Umbilical cord (tissue), 2 donors: ENCODE results near the gene CXorf65. TPM values are rescaled to one million over a fixed set of nuclear protein-coding genes. Genes with fewer than 3 reads are reported as not detected.

Experiments used
- DNase-seq: peaks from one replicate; pipeline ENCODE4 v3.0.0-alpha.2; 2015; ENCODE audit warnings: low spot score
- total RNA-seq: library from RNA; depleted of rRNA; stranded (reverse); fragments of >200 nt; gene quantifications from one replicate; pipeline ENCODE4 v1.2.3, GENCODE V29; 2014; ENCODE audit warnings: low replicate concordance; ENCODE audit not compliant: insufficient read depth

The CXorf65 gene
- not detected for total RNA-seq

DNA sequence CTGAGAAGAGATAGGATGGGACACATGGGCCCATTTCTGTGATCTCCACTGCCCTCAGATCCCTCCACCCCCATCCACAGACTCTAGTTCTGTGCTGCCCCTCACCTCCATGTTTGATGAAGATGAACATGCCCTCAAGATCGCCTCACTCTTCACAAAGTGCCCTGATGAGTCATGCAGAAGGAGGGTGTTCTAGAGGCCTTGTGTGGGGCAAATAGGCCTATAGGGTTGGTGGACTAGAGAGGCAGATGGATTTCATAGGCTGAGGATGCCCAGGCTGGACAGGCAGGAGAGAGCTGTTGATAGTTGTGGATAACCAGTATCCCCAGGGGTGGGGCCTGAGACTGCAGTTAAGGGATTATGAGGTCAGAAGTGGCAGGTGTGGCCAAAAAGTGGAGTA lies at the start of gene CXorf65:
CXorf65 (minus strand) TSS at position 314 of the 400 bp plus-strand sequence; CDS start at position 130, 184 bp downstream.
- no peak for DNase-seq

DNA sequence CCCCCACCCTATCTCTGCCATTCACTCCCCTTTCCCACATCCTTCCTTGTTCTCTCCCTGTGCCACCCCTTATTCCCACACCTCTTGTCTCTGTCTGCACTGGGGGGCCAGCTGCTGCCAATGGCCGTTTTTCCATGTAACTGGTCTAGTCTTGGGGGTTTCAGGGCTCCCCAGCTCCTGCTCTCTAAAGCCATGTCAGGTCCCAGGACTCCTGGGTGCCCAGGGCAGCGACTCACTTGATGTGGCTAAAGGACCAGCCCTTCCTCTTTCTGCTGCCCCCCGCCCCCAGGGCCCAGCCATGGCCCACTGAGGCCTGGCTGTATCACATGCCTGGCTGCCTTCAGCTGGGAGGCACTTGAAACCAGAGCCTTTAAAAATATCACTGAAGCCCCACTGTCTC lies 48.1 kb upstream of the CXorf65 start:
- DNase-seq, result no peak

GRCh38 chrX:71154196-71154595 lies 47.7 kb upstream of the CXorf65 start:
- no peak for DNase-seq

DNA sequence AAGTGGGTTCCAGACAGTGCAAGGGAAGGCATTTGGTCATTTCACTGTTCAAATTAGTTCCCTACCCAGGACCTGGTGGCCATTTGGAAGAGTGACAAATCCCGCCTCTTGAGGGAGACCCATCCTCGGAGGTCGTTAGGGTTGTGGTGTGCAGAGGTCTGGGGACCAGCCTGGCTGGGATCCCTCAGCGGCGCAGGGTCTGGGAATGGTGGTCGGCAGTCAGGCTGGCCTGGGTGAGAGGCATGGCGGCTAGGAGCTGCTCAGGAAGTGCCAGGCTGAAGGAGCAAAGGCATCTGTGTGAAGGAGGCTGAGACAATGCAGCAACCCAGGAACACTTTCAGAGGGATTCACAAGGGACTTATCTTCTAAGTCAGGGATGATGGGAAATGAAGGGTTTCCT lies 44.8 kb upstream of the CXorf65 start:
- DNase-seq, result no peak

DNA sequence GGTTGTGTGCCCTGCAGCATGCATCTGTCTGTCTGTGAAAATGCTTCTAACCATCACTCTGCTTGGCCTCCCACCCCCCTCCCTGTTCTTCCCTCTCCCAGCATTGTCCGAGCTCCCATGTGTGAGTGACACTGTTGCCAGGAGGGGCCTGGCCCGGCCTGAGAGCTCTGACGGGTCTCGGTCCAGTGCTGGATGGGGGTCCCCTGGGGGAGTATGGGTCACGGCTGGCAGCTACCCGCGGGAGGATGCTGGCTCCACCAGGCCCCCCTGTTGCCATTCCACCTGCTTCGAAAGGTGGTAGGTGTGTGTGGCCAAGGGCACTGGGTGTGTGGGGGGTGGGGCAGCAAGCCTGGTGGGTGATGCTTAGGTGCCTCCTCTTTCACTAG lies 41.7 kb upstream of the CXorf65 start:
- no peak for DNase-seq

GRCh38 chrX:71147496-71148277 lies 41.1 kb upstream of the CXorf65 start:
- no peak for DNase-seq

- DNase-seq, result no peak
Measured at GRCh38 chrX:71144651-71145050, 38.1 kb upstream of the CXorf65 start, which contains the start of gene NLGN3. TSS of gene NLGN3 (plus strand) at chrX:71144841. CDS start at chrX:71147750, 2,909 bp downstream.

DNA sequence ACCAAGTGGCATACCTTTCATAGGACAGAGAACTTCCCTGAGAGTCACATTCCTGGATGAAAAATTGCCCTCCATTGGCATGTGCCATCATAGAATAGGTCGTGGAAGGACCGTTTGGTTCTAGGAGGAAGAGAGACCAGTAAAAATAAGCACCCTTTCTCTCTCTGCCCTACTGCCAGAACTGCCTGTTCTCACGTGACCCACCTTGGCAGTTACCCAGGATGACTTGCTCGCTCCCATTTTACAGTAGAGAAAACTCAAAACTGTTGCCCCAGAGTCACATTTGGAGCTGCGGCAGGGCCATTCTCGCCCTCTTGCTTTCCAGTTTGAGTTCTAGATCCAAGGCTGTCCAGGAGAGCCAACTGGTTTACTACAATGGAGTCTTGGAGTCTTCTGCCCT lies 37.0 kb upstream of the CXorf65 start:
- DNase-seq, result no peak

- DNase-seq, result no peak
Measured at GRCh38 chrX:71140440-71140839, 33.9 kb upstream of the CXorf65 start.

DNA sequence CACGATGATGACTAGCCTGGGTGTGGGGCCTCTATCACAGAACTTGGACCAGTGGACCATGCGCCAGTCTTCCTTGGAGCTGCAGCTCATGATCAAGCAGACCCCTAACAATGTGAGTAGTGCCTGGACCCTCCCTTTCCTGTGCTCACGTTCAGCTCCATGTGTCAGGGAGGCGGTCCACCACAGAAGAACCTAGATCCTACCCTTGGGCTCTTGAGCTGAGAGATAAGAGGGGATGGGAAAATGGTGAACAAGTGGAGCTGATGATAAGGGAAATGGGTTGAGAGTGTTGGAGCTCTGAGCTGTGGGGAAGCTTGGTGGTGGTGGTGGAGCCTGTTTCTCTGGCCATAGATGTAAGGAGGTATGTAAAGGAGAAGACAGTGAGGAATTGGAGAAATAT lies 25.0 kb upstream of the CXorf65 start:
- DNase-seq, result no peak

GRCh38 chrX:71128915-71129765 lies 22.6 kb upstream of the CXorf65 start:
- peak; percentile 50 for DNase-seq

- no peak for DNase-seq
Measured at GRCh38 chrX:71128166-71128833, 21.8 kb upstream of the CXorf65 start.

- no peak for DNase-seq
Measured at GRCh38 chrX:71118985-71119535, 12.5 kb upstream of the CXorf65 start.

- DNase-seq, result peak; percentile 92
Measured at GRCh38 chrX:71118032-71118984, 11.8 kb upstream of the CXorf65 start, which contains the start of gene MED12. TSS of gene MED12 (plus strand) at chrX:71118596. CDS start at chrX:71118755, 159 bp downstream.

DNA sequence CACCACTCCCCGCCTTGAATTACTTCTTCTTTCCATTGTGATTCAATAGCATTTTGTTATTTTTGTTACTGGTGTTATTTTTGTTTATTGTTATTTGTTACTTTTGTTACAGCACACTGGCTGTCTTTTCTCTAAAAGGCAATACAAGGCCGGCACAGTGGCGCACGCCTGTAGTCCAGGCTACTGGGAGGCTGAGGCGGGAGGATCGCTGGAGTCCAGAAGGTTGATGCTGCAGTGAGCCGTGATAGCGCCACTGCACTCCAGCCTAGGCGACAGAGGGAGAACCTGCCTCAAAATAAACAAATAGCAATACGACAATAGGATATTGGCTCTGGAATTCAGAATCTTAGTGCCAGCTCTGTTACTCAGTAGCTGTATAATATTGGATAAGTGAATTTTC lies 10.8 kb upstream of the CXorf65 start:
- DNase-seq, result no peak

DNA sequence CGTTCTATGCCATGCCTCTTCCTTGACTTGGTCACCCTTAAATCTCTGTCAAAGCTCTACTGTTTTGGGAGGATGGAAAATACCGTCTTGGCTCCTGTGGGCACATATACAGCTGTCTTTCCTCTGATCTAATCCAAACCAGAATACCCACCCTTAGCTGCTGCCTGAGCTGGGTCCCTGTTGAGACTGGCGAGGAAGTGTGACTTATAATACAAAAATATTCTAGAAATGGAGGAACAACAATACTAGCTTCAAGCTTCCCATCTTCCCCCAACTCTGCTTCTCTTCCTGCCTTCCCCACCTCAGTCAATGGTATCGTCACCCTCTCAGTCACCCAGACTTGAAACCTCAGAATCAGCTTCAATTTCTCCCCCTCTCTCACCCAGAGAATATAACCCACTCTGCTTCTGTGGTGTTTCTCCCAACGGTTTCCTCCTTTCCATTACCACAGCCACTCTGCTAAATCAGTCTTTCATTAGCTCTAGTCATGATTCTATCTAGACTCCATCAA lies 5.4 kb upstream of the CXorf65 start:
- DNase-seq, result no peak

GRCh38 chrX:71111141-71111843 lies 4.8 kb upstream of the CXorf65 start, which contains the start of gene IL2RG:
TSS of gene IL2RG (minus strand) at chrX:71111577. CDS start at chrX:71111539, 38 bp downstream.
- no peak for DNase-seq

GRCh38 chrX:71109051-71109450 lies 2.5 kb upstream of the CXorf65 start:
- no peak for DNase-seq

DNA sequence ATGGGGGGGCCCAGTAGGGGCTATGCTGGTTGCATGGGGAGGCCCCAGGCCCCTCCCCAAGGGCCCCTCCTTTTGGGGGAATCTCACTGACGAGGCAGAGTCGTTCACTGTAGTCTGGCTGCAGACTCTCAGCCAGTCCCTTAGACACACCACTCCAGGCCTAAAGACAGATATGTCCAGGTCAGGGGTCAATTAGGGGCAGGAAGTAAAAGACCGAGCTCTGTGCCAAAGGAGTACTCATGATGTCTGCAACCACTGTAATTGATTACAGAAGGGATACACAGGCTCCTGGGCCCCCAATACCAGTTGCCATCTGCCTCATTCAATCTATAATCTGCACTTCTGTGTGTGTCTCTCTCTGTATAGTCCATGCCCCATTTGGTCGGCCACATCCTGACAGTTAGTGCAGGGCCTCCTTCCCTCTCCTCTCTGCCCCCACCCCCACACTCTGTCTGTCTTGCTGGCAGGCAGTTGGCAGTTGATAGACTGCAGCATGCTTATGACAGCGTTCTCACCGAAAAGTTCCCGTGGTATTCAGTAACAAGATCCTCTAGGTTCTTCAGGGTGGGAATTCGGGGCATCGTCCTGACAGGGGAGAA lies 1.3 kb upstream of the CXorf65 start:
- DNase-seq, result peak; percentile 17
